Pulmonary artery endothelial cell (primary cell): ENCODE measurements around the gene BTBD17. TPM values are rescaled to one million over a fixed set of nuclear protein-coding genes. Genes with fewer than 3 reads are reported as not detected.
"Not testable (repeated sequence)": the region's sequence is repeated elsewhere in the genome, so short reads cannot be mapped to it uniquely, and the experiment has no call there.

Experiments
- DNase-seq: peaks from one replicate; pipeline ENCODE4 v3.0.0-alpha.2; 2011; ENCODE audit warnings: low read depth, low spot score
- total RNA-seq: library from RNA; depleted of rRNA; stranded (reverse); fragments of >200 nt; gene quantifications from 2 replicates; pipeline ENCODE4 v1.2.3, GENCODE V29; 2014

The BTBD17 gene, protein sequence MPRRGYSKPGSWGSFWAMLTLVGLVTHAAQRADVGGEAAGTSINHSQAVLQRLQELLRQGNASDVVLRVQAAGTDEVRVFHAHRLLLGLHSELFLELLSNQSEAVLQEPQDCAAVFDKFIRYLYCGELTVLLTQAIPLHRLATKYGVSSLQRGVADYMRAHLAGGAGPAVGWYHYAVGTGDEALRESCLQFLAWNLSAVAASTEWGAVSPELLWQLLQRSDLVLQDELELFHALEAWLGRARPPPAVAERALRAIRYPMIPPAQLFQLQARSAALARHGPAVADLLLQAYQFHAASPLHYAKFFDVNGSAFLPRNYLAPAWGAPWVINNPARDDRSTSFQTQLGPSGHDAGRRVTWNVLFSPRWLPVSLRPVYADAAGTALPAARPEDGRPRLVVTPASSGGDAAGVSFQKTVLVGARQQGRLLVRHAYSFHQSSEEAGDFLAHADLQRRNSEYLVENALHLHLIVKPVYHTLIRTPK
- not detected in 2 replicates for total RNA-seq

DNA sequence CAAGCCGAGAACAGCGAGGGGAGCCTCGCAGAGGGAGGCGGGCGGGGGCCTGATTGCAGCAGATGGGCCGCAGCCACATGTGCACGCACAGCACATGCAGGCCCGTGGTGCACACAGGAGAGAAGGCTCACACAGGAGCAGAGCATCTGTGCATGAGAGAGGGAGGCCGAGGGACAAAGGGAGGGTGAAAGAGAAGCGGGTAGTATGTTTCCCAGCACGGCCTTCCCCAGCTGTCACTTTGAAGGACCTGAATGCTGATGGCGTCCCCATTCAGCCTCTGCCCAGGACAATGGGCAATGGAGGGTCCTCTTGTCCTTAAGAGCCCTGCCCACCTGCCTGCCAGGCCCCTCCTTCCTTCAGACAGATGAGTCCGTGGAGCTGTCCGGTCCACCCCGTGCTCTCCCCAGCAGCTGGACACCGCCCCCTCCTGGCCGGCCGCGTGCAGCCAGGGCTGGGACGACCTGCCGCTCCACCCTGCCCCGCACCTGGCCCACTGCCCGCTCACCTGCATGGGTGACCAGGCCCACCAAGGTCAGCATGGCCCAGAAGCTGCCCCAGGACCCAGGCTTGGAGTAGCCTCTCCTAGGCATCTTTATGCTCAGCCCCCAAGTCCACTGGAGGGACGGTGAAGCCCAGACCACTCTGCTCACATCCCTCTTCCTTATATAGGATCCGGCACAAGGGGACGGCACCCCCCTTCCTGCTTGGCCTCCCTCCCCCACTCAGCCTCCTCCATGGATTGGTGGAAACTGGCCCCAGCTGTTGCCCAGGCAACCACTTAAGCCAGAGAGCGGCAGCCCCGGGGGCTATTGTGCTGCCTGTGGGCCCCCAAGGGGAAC lies at the start of gene BTBD17:
Gene BTBD17, minus strand, starts transcription at position 639 of the 839 bp plus-strand sequence. Its CDS starts 49 bp downstream, at position 590.
- no peak for DNase-seq

DNA sequence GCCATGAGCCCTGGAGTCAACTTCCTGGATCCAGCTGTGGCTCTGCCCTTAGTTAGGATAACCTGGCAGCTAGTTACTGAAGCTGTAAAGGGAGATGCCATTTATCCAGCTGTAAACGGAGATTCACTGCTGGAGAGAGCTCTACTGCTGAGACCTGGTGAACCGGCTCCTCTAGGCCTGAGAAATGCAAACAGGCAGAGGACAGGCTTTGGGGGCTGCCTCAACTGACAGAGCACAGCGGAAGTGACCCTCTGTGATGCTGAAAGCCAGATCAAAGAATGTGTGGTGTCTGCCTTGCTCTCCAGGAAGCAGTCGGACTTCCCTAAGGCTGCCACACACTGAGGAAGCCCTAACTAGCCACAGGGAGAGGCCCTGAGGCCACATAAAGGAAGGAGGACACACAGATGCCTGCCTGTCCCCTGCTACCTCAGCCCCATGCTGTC lies 48.4 kb upstream of the BTBD17 start:
- no peak for DNase-seq

DNA sequence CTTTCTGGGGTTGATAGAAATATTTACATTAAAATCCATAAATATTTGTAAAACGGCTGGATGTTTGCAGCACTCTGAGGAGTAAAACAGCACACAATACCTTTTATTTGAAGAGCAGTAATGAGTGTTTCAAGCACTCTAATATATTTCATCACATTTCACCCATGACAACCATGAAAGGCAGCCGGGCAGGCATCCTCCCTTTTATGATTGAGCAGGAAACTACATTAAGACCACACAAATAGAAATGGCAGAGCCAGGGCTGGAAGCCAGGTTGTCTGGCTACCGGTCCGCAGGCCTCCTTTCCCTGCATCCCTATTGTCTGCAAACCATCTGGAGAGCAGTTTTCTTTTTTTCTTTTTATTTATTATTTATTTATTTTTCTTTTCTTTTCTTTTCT lies 47.1 kb upstream of the BTBD17 start:
- DNase-seq: no peak

DNA sequence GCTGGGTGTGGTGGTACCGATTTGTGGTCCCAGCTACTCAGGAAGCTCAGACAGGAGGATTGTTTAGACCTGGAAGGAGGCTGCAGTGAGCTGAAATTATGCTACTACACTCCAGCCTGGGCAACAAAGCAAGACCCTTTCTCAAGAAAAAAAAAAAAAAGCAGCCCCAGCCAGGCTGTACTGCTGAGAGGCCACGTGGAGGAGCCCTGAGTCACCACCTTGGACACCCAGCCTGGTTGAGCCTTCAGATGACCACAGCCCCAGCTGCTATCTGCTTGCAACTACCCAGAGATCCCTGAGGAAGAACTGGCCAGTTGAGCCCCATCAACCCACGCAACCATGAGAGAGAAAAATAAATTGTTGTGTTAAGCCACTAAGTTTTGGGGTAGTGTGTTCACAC lies 46.6 kb upstream of the BTBD17 start:
- no peak for DNase-seq

DNA sequence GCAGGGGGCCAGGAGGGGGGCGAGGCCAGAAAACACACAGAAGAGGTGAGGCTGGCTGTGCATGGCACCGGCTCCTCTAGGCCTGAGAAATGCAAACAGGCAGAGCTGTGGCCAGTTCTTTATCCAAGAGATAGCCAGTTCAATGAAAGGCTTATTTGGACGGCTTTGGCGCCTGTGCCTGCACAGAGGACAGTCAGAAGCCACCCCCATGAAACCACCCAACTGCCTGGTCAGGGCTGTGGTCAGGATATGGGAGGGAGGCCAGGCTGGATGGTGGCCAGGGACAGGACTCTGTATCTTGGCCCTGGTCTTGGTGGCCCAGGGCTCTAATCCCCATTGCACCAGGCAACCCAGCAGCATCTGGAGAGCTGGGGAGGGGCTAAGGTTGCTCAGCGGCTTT lies 45.7 kb upstream of the BTBD17 start:
- no peak for DNase-seq

DNA sequence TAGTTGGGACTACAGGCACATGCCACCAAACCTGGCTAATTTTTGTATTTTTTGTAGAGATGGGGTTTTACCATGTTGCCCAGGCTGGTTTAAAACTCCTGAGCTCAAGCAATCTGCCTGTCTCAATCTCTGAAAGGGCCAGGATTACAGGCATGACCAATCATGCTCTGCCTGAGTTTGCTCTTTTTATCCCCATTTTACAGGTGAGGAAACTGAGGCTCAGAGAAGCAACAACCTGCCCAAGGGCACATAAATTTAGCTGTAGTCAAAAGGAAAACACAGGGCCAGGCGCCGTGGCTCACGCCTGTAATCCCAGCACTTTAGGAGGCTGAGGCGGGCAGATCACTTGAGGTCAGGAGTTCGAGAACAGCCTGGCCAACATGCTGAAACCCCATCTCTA lies 43.6 kb upstream of the BTBD17 start:
- DNase-seq: not testable (repeated sequence)

DNA sequence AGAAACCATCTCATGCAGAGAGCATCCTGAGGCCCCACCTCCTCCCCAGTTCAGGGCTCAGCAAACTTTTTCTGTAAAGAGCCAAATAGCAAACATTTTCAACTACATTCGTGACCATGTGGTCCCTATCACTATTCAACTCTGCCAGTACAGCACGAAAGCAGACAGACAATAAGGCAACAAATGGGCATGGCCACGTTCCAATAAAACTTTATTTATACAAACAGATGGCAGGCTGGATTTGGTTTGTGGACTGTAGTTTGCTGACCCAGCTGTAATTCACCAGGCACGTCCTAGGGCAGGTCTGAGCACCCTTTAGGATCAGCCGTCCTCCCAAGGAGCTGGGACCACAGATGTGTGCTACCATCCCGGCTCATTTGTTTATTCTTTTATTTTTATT lies 43.1 kb upstream of the BTBD17 start:
- DNase-seq: no peak

DNA sequence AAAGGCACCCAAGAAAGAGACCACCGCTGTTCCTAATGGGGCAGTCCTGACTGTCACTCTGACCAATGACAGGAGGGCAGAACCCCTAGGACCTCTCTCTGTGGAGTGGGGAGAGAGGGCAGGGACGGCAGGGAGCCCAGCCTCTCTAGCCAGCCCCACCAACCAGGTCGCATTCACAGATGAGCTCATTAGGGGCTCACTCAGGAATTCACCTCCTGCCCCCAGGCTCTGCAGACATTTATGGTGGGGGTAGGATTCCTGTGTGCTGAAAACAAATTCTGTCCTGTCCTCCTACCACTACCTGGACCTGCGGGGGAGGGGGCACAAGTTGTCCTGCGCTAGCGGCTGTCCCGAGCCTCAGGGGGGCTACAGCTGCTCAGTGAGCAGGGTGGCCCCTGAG lies 42.5 kb upstream of the BTBD17 start:
- DNase-seq: no peak

DNA sequence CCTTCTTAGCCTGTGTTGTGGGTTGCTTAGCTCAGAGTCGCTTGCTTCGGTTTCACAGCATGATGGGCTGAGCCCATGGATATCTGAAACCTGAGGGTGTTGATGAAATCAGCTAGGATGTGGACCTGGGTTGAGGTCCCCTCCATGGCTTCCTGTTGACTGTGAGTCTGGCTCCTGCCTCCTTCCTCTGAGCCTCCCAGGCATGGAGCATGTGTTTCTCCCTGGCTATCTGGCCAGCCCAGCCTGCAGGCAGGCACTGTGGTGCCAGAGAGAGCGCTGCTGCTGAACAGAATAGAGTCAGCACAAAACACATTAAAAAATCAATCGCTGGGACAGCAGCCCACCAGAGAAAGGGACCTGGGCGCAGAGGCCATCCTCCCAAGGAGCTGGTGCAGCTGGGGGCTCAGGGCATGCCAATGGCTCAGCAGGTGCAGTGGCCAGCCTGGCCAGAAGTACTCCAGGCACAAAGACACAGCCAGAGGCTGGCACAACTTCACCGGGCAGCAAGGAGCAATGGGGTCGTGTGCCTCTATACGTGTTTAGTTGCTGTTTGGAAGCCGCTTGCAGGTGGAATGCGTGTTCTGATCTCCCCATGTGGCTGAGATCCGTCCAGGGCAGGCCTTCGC lies 42.0 kb upstream of the BTBD17 start:
- no peak for DNase-seq

DNA sequence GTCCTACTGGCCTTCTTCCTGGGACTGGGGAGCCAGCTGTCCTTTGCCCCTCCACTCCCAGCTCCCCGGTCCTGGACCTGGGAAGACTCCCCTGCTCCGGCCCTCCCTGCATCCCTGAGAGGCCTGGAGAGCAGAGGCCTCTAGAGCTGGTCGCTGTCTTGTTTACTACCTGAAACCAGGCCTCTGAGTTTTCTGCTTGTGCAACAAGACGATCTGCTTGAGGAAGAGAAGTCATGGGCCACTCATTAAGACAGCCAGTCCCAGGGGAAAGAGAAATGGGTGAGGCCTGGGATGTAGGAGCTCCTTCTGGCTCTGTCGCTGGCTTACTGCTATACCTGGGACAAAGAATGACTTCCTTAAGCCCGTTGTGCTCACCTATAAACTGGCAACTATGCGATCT lies 40.4 kb upstream of the BTBD17 start:
- DNase-seq: no peak

DNA sequence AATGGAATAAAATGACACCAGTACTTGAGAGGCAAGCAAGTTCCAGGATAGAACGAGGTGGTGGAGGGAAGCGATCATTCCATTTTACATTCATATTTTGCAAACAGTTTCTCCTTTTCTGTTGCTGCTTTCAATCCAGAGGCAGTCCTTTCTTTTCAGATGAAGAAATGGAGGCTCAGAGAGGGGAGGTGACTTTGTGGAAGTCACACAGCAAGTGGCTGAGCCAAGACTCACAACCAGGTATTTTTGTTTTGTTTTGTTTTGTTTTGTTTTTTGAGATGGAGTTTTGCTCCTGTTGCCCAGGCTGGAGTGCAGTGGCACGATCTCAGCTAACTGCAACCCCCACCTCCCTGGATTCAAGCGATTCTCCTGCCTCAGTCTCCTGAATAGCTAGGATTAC lies 34.9 kb upstream of the BTBD17 start:
- no peak for DNase-seq

DNA sequence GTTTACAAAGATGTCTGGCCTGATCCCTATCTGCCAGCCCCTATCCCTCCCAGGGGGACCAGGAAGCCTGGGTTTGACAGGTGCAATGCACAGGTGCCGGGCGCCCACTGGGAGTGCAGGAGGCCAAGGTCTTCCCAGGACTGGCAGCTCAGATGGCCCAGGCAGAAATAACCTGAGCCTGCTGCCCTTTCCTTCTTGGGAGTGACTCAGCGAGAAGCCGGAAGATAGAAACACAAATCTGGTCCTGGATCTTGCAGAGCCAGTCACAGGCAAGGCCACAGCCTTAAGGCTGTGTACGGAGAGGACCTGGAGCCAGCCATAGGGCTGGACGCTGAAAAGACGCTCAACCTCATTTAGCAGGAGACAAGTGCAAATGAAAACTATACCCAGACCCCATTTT lies 33.3 kb upstream of the BTBD17 start:
- no peak for DNase-seq

DNA sequence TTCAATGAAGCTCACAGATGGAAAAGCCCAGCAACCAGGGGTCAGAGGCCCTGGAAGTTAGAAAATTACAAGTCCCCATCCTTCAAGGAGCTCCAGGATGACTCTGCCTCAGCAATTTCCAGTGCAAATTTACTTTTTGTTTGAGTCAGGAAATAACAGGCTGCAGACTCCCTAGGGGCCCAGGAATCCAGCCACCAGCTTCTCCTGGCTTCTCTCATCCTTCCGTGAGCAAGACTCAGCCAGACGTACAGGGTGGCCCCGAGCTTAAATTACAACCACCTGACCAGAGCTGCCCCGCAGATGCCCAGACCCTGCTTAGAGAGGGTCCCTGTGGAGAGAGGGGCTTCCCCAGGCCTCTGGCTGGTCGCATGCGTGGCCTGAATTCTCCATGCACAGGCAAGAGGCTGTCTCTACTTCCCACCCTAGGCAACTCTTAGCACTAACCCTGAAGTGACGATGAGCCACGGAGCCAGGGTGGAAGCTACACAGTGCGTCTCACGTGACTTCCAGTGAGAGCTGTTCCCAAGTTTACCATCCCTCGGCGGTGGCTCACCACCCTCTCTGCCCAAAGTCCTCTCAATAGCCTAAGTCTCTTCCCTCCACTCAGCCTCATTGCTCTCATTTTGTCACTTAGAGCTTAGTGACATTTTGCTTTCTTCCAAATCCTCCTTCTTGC lies 32.7 kb upstream of the BTBD17 start:
- no peak for DNase-seq

DNA sequence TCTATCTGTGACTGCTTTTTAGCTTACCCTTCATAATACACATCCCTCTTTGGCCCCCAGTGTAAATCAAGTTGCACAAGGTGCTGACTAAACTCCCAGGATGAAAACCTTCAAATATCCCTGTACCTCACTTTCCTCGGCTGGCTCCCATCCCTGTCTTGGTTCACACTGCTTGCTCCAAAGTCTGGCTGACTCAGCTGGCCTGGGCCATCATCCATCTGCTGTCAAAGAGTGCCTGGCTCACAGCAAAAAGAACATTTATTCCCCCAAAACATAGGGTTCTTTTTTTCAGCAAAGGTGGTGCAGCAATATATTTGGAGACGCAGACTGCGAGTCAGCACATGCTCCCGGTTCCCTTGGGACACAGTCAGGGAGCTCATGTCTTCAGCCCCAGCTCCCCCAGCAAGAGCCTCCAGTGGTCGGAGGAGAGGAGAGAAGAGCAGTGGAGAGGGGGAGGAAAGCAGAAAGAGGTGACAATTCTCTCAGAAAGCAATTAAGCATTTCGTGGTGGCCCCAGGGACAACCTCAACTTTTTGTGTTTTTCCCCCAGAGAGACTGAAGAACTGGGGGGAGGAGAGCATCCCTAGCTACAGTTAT lies 31.8 kb upstream of the BTBD17 start:
- DNase-seq: no peak

DNA sequence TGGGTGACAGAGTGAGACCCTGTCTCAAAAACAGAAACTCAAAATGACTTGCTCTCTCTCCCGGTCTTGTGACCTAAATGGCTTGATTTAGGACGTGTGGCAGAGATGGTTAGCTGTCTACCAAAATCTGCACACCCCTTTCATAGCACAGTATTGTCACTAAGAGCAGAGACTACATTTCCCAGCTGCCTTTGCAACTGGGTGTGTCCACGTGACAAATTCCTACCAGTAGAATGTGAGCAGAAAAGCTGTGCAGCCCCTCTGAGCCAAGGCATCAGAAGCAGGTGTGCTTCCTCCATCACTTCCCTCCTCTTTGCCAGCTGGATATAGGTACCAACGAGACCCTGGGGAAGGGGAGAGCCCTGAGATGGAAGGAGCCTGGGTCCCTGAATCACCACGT lies 31.2 kb upstream of the BTBD17 start:
- no peak for DNase-seq

DNA sequence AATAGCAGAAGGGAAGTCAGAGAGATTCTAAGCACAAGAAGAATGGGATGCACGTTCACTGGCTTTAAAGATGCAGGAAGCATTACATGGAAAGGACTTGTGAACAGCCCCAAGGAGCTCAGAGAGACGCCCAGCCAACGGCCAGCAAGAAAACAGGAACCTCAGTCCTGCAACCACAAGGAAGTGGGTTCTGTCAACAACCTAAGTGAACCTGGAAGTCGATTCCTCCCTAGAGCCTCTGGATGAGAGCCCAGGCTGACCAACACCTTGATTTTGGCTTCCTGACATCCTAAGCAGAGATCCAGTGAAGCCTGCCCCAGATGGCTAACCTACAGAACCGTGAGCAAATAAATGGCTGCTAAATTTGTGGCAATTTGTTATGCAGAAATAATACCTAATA lies 30.1 kb upstream of the BTBD17 start:
- DNase-seq: no peak

DNA sequence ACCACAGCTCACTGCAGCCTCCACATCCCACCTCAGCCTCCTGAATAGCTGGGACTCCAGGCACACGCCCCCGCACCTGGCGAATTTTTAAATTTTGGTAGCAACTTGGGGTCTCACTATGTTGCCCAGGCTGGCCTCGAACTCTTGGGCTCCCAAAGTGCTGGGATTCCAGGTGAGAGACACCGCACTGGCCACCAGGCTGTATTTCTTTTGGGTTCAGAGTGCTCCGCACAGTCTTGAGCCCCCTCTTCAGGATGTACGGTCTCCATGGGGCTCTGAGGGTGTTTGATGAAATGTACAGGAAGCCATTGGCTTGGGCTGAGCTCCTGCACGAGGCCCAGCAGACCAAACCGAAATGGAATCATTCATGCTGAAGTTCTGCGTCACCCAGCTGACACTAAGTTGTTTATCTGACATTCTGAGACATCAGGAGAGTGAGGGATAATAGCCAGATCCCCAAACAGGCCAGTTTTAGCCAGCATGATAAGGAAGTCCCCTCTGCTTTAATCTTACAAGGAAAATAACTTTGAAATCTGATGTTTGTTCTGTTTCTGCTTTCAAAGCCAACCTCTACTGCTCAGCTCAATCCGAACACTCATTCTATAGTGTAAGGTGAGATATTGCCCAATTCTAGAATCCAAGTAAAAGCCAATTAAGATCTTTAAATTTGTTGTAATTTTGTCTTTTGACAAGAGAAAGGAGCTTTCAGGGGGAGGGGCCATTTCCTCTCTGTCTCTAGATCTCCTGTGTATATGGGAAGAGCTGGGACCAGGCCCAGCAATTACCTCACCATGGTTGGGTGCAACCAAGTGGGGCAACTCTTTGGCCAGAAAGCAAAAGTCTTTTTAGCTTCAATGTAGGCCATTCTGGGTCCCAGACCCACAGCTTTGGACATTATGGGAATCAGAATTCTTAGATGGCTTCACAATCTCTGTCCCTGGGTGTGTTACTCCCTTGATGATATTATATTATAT lies 29.3 kb upstream of the BTBD17 start:
- DNase-seq: no peak

DNA sequence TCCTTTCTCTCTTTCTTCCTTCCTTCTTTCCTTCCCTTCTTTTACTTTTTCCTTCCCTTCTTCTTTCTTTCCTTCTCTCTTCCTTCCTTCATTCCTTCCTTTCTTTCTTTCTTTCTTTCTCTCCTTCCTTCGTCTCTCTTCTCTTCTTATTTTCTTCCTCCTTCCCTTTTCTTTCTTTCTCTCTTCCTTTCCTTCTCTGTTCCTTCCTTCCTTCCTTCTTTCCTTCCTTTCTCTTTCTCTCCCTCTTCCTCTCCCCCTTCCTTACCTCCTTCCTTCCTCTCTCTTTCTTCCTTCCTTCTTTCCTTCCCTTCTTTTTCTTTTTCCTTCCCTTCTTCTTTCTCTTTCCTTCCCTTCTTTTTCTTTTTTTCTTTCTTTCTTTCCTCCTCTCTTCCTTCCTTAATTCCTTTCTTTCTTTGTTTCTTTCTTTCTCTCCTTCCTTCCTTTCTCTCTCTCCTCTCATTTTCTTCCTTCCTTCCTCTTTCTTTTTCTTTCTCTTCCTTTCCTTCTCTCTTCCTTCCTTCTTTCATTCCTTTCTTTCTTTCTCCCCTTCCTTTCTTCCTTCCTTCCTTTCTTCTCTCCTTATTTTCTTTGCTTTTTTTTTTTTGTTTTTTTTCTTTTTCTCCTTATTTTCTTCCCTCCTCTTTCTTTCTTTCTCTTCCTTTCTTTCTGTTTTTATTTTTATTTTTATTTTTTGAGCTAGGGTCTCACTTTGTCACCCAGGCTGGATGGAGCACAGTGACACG lies 28.4 kb upstream of the BTBD17 start:
- no peak for DNase-seq

DNA sequence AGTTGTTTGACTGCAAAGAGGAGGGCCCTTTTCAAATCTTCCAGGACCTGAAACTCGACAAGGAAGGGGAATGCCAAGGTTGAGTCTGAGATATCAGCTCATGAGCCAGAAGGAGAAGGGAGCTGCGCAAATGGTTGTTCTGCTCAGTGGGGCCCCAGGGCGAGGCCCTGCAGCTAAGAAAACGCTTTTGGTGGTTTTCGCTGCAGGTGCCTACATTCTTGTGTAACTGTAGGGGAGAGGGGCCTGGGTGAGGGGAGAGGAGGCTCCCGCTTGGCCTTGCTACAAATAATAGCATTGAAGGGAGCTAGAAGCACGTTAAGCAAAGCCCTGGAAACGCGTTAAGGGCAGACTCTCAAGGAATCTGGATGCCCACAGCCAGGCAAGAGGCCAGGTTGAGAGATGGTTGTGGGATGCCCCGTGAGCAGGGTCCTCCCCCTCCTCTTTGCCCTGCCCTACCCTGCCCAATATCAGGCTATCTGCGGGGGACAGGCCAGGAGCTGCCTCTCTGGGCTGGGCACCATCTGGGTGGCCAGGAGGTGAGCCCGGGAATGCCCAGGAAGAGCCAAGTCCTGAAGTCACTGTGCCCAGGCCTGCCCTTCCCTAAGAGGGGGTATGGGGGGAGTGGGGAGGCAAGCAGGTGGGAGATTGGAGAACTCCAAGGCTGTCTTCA lies 27.6 kb upstream of the BTBD17 start:
- DNase-seq: no peak
